ENCODE data around the gene PCDHGA2. TPM values are rescaled to one million over a fixed set of nuclear protein-coding genes. Genes with fewer than 3 reads are reported as not detected.
"Not testable (repeated sequence)": the region's sequence is repeated elsewhere in the genome, so short reads cannot be mapped to it uniquely, and the experiment has no call there.

The PCDHGA2 gene
- 1 to 10 TPM; 2.0 to 6.6 (median 4.0) TPM for total RNA-seq

DNA sequence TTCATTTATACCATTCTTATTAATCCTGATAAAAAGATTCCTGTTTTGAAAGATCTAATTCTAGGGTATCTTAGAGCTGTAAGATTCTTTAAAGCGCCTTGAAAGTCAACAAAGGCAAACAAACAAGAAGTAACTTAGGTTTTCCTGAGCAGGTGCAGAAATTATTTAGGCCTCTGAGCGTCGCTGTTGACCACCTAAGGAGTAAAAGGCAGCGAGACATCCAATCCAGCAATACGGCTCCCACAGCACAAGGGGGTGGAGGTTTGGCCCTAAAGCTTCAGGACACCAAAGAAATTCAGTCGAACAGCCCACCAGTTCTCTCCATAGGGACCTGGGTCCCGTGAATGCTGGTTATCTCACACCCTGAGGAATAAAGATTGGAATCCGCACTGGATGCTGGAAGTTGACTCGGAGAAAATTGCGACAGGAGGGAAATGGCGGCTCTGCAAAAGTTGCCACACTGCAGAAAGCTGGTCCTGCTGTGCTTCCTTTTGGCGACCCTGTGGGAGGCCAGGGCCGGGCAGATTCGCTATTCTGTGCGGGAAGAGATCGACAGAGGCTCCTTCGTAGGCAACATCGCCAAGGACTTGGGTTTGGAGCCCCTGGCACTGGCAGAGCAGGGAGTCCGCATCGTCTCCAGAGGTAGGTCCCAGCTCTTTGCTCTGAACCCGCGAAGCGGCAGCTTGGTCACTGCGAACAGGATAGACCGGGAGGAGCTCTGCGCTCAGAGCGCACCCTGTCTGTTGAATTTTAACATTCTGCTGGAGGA lies at the start of gene PCDHGA2:
TSS of gene PCDHGA2 (plus strand) at position 223 of the 769 bp plus-strand sequence.
- DNase-seq (ENCODE audit: low spot score) (no peak), ATAC-seq (ENCODE audit: low FRiP score) (no peak)
- TF ChIP-seq, protein P1, sequence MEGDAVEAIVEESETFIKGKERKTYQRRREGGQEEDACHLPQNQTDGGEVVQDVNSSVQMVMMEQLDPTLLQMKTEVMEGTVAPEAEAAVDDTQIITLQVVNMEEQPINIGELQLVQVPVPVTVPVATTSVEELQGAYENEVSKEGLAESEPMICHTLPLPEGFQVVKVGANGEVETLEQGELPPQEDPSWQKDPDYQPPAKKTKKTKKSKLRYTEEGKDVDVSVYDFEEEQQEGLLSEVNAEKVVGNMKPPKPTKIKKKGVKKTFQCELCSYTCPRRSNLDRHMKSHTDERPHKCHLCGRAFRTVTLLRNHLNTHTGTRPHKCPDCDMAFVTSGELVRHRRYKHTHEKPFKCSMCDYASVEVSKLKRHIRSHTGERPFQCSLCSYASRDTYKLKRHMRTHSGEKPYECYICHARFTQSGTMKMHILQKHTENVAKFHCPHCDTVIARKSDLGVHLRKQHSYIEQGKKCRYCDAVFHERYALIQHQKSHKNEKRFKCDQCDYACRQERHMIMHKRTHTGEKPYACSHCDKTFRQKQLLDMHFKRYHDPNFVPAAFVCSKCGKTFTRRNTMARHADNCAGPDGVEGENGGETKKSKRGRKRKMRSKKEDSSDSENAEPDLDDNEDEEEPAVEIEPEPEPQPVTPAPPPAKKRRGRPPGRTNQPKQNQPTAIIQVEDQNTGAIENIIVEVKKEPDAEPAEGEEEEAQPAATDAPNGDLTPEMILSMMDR (IDR thresholded peaks at IDR 0.05): no peak

DNA sequence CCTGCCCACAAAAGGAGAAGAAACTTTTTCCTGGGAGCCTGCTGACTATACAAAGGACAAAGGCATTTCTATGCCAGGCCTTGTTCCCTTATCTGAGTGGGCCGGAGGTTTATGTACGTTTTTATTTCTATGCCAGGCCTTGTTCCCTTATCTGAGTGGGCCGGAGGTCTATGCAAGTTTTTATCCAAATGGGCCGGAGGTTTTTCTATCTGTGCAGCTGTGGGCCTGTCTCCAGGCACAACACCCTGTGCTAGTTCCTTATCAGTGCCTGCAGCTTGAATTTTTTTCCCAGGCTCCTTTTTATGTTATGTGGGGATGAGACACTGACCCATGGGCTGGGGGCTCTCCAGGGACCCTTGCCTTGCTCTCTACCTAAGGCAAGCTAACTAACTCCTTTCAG lies 40.2 kb upstream of the PCDHGA2 start:
- DNase-seq (ENCODE audit: low spot score) (no peak), ATAC-seq (ENCODE audit: low FRiP score) (no peak)
- TF ChIP-seq, protein P1 (IDR thresholded peaks at IDR 0.05): no peak

DNA sequence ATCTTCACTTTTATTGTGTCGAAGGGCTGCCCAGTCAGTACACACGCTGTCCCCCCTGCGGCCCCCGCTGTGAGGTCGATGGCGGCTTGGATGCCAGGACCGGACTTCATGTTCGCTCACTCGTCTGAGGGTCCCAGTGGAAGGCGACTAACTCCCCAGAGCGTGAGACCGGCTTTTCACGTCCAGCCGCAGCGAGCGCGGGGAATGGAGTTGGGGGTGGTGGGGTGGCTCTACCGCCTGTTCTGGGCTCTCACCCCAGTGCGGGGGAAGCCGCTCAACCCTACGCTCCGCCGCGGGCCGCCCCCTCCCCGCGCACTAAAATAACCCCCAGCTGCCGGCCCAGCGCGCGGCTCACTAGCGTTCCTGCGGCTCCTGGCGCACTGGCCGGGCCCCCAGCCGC lies 34.8 kb upstream of the PCDHGA2 start, which contains the start of gene SLC25A2:
TSS of gene SLC25A2 (minus strand) at position 294 of the 400 bp plus-strand sequence. CDS start at position 110, 184 bp downstream.
- ATAC-seq (ENCODE audit: low FRiP score) (no peak), DNase-seq (ENCODE audit: low spot score) (no peak)
- TF ChIP-seq, protein P1 (IDR thresholded peaks at IDR 0.05): no peak

DNA sequence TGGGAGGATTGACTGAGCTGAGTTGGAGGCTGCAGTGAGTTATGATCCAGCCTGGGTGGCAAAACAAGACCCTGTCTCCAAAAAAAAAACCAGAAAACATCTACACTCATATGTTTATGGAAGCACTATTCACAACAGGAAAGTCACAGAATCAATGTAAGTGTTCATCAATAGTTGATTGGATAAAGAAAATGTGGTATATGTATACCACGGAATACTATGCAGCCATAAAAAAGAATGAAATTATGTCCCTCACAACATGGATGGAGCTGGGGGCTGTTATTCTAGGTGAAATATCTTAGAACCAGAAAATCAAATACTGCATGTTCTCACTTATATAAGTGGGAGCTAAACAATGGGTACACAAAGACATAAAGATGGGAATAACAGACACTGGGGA lies 31.9 kb upstream of the PCDHGA2 start:
- ATAC-seq (ENCODE audit: low FRiP score) (no peak), DNase-seq (ENCODE audit: low spot score) (no peak)
- TF ChIP-seq, protein P1 (IDR thresholded peaks at IDR 0.05): no peak

DNA sequence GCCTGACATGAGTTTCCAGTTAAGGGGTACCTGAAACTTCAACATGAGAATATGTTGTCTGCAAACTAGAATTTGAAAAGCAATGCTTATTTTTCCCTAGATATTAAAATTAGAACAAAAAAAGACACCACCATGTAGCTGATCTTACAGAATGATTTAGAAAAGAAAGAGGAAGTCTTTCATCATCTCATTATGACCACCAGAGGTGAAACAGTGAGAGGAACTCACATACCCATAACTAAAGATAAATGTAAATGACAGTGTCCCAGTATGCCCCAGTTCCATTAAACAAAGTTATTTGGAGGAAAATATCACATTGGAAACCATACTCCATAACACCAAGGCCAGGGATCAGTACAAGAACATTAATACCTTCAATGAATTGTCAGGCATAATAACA lies 24.8 kb upstream of the PCDHGA2 start:
- TF ChIP-seq, protein P1 (IDR thresholded peaks at IDR 0.05): no peak
- DNase-seq (ENCODE audit: low spot score): no peak
- no peak for ATAC-seq (ENCODE audit: low FRiP score)

DNA sequence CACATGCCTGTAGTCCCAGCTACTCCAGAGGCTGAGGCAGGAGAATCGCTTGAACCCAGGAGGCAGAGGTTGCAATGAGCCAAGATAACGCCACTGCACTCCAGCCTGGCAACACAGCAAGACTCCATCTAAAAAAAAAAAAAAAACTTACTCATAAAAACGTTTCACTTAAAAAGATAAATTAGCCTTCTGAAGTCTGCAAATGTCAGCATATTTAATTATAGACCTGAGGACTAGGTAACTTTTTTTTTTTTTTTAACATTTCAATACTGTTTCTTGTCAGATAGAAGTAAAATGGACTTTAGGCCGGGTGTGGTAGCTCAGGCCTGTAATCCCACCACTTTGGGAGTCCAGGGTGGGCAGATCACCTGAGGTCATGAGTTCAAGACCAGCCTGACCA lies 21.6 kb upstream of the PCDHGA2 start:
- not testable (repeated sequence) for ATAC-seq (ENCODE audit: low FRiP score); DNase-seq (ENCODE audit: low spot score)

DNA sequence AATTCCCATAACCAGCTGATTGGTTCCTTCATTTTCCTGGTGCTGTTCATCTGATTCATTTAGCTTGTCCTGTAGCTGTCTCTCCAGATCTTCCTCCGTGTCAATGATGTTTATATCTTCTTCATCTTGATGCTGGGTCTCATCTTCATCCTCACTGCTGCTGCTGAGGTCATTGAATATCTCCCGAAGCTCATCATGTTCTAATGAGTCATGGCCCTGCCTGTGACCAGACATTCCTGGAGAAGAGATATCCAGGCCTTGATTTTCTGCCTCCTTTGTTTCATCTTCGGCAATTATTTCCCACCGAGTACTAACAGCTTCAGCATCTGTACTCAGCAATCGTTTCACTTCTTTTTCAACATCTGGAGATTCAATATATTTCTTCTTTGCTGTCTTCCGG lies 19.4 kb upstream of the PCDHGA2 start:
- ATAC-seq (ENCODE audit: low FRiP score): no peak
- TF ChIP-seq, protein P1 (IDR thresholded peaks at IDR 0.05): no peak

More for the DNA sequence above, 19.4 kb upstream of the PCDHGA2 start:
- DNase-seq (ENCODE audit: low spot score): no peak
